T47D (cell line): ENCODE measurements around the gene MLYCD.
A peak's percentile ranks its signal among the peaks of the same experiment; 100 is the strongest.

Source experiments
- DNase-seq, 2 experiments: peaks; one replicate each; pipeline versions ENCODE4 v3.0.0 to v3.0.0-alpha.2; 2011 to 2012; ENCODE audit warnings: low read depth in 1 of 2, low spot score in 1 of 2
- JUND ChIP-seq: IDR thresholded peaks from 2 replicates; pipeline ENCODE4 v1.6.1; 2012; ENCODE audit warnings: low read depth
- in situ Hi-C: cut with HindIII; loops from 2 replicates; pipeline ENCODE4 v1.10.0; 2016; ENCODE audit warnings: low sequenced_read_pairs, low pct_unique_long_range_greater_than_20kb

MLYCD gene

GRCh38 chr16:83960521-83961249, 61.8 kb downstream of the MLYCD start:
- TF ChIP-seq JUND: no peak
- in situ Hi-C loops: no loop called here
- no peak for DNase-seq

GRCh38 chr16:83961591-83961990, 62.7 kb downstream of the MLYCD start:
- TF ChIP-seq JUND: no peak
- DNase-seq: no peak
- in situ Hi-C loops: no loop called here

GRCh38 chr16:83963277-83964119, 64.6 kb downstream of the MLYCD start:
- in situ Hi-C loops: no loop called here
- no peak for TF ChIP-seq JUND
- no peak for DNase-seq

DNA sequence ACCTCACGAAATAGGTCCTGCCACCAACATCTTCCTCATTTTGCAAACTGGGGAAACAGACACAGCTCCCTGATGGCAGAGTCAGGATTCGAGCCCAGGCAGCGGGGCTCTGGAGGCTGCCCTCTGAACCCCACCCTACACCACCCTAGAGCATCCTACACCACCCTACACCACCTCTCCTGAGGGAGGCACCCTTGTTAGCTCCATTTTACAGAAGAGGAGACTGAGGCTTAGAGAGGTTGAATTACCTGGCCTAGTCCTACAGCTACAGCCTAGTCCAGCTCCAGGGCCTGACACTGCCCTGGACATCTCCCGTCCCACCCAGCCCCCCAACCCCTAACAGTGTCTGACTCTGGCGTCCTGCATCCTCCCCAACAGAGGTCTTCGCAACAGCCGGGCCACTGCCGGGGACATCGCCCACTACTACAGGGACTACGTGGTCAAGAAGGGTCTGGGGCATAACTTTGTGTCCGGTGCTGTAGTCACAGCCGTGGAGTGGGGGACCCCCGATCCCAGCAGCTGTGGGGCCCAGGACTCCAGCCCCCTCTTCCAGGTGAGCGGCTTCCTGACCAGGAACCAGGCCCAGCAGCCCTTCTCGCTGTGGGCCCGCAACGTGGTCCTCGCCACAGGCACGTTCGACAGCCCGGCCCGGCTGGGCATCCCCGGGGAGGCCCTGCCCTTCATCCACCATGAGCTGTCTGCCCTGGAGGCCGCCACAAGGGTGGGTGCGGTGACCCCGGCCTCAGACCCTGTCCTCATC, 65.9 kb downstream of the MLYCD start:
- TF ChIP-seq JUND: no peak
- DNase-seq: peak in 1 of 2 experiments; percentile 45
- in situ Hi-C loops: no loop called here

DNA sequence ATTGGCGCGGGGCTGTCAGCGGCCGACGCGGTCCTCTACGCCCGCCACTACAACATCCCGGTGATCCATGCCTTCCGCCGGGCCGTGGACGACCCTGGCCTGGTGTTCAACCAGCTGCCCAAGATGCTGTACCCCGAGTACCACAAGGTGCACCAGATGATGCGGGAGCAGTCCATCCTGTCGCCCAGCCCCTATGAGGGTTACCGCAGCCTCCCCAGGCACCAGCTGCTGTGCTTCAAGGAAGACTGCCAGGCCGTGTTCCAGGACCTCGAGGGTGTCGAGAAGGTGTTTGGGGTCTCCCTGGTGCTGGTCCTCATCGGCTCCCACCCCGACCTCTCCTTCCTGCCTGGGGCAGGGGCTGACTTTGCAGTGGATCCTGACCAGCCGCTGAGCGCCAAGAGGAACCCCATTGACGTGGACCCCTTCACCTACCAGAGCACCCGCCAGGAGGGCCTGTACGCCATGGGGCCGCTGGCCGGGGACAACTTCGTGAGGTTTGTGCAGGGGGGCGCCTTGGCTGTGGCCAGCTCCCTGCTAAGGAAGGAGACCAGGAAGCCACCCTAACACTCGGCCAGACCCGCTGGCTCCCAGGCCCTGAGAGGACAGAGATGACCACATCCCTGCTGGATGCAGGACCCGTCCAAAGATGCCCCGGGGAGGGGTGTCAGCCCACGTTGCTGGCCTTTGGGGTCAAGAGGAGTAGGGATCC, 66.7 kb downstream of the MLYCD start:
- in situ Hi-C loops: no loop called here
- no peak for DNase-seq
- TF ChIP-seq JUND: no peak

GRCh38 chr16:83966153-83966696, 67.3 kb downstream of the MLYCD start:
- in situ Hi-C loops: no loop called here
- DNase-seq: no peak
- no peak for TF ChIP-seq JUND

- DNase-seq: no peak
- in situ Hi-C loops: no loop called here
- no peak for TF ChIP-seq JUND
These were observed 68.2 kb downstream of the MLYCD start for GRCh38 chr16:83967091-83967490.

GRCh38 chr16:83967838-83968305, 69.0 kb downstream of the MLYCD start, which contains the start of gene NECAB2:
Gene NECAB2, plus strand, starts transcription at chr16:83968244. Its CDS starts 405 bp downstream, at chr16:83968649.
- TF ChIP-seq JUND: no peak
- in situ Hi-C loops: no loop called here
- no peak for DNase-seq

DNA sequence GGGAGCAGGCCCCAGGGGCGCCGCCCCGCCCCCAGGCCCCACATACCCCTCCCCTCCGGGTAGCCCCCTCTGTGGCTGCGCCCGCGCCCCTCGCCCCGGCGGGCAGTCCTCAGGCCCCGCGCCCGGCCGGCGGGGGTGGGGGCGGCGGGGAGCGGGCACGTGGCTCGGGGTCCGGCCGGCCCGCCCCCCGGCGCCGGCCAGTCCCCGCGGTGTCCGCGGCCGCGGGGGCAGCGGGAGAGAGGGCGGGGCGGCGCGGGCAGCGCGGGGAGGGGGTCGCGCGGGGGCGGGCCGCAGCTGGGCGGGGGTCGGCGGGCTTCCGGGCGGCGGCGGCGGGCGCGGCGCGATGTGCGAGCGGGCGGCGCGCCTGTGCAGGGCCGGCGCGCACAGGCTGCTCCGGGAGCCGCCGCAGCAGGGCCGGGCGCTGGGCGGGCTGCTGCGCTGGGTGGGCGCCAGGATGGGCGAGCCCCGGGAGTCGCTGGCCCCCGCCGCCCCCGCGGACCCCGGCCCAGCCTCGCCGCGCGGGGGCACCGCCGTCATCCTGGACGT, 69.5 kb downstream of the MLYCD start:
- DNase-seq: no peak
- no peak for TF ChIP-seq JUND
- in situ Hi-C loops: no loop called here

DNA sequence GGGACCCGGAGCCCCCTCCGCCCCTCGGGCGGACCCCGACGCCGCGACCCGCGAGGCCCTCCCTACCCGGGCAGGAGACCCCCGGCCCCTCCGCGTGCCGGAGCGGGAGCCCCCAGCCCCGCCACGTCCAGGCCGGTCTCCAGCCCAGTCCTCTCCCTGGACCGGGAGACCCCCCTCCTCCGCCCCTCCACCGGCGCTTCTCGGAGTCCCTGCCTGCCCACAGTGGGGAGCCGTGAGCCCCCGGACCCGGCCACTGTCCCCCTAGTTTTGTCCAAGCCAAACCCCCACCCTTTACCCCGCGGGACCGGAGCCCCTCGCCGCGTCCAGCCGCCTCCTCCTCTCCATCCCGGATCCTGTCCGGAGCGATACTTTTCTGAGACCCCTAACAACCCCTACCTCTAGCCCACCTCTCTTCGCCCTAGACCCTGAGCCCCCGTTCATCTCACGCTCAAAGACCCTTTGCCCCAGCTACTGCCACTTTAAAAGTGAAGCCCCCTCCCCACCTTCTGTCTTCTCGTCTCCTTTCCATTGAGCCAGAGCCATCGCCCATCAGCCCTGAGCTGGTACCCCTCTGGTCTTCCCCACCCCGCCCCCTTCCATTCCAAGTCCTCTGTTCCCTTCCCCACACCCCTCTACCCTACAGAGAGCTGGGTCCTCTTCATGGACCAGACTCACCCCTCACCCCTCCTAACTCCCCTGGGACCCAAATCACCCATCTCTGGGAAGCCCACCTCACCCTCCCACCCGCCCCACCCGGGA, 70.2 kb downstream of the MLYCD start:
- no peak for TF ChIP-seq JUND
- in situ Hi-C loops: no loop called here
- DNase-seq: no peak
